GM20431 (cell line): ENCODE measurements around the gene CEP97.
"Not testable (repeated sequence)": the region's sequence is repeated elsewhere in the genome, so short reads cannot be mapped to it uniquely, and the experiment has no call there.

Experiments used
- in situ Hi-C: fragments of 300-500 bp; cut with MseI, MboI; formaldehyde crosslinking; loops from one replicate; pipeline ENCODE4 v1.15.0; 2020; ENCODE audit warnings: low sequenced_read_pairs; ENCODE audit not compliant: unreplicated experiment

Gene CEP97

GRCh38 chr3:101701696-101702634 is 22.4 kb upstream of the CEP97 start:
- in situ Hi-C loops, result no loop called here

DNA sequence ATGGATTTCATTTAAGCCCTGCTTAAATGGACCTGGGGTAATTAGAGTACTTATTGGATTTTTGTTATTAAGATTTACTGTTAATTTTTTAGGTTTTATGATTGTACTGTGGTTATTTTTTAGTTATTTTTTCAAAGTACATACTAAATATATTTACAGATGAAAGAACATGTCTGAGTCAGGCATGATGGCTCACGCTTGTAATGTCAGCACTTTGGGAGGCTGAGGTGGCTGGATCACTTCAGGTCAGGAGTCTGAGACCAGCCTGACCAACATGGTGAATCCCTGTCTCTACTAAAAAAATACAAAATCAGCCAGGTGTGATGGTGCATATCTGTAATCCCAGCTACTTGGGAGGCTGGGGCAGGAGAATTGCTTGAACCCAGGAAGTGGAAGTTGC is 21.7 kb upstream of the CEP97 start:
- in situ Hi-C loops, result no loop called here

DNA sequence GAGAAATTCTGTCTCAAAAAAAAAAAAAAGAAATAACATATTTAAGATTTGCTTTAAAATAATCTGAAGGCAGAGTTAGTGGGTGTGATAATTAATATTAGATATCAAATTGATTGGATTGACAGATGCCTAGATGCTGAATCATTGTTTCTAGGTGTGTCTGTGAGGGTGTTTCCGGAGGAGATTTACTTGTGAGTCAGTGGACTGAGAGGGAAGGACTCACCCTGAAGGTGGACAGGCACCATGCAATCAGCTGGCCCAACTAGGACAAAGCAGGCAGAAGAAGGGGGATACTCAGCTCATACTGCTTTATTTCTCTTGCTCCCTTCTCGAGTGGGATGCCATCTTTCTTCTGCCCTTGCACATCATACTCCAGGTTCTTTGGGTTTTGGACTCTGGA is 21.2 kb upstream of the CEP97 start:
- in situ Hi-C loops, result no loop called here

DNA sequence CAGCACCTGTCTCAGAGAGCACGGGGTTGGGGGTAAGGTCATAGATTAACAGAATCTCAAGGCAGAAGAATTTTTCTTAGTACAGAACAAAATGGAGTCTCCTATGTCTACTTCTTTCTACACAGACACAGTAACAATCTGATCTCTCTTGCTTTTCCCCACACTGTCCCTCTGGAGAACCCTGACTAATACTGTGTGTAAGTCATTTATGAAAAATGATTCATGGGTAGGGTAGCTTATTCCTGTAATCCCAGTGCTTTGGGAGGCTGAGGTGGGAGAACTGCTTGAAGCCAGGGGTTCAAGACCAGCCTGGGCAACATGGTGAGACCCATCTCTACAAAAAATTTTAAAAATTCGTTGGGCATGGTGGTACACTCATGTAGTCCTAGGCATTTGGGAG is 19.8 kb upstream of the CEP97 start:
- in situ Hi-C loops, result not testable (repeated sequence)

GRCh38 chr3:101709126-101709525 is 15.3 kb upstream of the CEP97 start:
- in situ Hi-C loops, result no loop called here

DNA sequence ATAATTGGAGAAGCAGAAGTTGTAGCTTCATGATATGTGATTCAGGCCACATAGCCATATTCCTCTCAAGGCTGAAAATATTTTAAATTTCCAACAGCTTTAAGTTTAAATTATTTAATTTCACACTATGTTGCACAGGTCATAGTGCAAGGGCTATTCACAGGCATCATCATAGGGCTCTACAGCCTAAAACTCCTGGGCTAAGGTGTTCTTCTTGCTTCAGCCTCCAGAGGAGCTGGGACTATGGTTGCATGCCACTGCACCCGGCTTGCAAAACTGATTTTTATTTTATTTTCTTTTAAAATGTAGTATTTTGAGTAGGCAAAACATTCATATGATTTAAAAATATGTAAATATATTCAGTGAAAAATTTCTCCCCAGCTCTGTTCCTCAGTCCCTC is 6.0 kb upstream of the CEP97 start:
- in situ Hi-C loops, result no loop called here

GRCh38 chr3:101719604-101720185 is 4.7 kb upstream of the CEP97 start:
- in situ Hi-C loops, result no loop called here

DNA sequence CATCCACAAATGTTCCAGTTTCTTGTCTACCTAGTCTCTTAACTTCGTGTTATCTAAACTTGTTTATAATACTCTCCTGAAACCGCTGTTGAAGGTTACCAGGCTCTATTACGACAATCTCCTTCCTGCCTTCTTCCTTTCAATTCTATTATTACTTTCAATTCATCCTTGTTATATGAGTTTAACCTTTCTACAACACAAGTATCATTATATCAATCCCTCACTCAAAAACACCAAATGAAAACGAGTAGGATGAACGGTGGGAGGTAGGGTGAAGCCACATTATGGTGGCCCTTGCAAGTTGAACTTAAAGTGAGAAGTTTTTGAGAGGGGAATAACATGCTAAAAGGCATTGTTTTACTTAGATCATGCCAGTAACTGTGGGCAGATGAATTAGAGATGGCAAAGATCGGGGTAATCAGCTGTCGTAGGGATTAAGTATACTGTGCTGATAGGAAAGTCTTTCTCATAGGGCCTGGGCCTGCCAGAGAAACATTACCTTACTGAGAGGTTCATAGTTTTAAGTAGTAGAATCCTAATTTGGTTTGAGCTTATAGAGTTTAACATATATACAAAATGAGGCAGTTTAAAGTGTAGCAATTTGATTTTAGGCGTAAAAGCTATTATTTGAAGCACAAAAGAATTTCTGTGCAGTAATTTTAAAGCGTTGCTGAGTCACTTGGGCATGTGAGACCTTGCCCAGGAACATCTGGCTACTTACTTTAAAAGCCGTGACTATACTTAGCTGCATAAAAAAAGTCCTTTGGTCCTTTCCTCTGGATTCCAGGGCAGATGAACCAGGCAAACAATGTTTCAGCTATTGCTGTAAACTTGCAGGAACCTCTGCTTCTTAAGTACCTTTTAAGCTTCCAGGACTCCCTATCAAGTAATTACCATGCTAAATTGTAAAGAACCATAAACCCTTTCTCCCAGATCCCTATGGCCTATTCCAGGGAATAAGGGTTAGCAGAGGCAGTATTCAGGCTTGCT is 3.3 kb upstream of the CEP97 start:
- in situ Hi-C loops, result no loop called here

- in situ Hi-C loops, result no loop called here
Observed at GRCh38 chr3:101722394-101723173, 1.8 kb upstream of the CEP97 start.

DNA sequence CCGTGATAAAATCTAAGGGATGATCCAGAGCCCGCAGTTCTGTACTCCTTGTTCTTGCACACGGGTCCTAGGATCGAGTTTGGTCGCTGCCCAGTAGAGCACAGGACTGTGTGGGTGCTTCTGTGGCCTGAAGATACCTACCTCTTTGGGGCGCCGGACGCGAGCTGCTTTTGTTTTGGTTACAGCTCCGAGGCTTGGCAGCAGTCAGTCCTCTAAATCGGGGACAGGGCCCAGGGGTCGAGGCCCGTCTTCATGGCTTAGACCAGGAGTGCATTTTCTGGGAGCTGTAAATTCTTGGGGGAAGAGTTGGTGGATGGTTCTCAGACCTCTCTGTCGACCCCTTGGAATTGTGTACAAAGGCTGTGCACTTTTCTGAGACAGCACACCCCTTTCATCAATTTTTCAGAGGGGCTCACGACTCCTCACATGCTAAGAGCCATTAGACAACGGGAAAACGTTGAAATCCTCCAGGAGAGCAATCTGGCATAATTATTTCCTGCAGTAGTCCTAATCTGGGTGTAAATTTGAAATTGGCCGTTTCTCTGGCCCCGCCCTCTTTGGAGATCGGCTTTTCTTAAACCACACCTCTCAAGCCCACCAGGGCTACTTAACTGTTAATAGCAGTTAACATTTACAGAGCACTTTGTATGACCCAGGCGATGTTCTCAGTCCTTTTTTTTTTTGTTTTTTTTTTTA is 928 bp downstream of the CEP97 start:
- in situ Hi-C loops, result no loop called here

DNA sequence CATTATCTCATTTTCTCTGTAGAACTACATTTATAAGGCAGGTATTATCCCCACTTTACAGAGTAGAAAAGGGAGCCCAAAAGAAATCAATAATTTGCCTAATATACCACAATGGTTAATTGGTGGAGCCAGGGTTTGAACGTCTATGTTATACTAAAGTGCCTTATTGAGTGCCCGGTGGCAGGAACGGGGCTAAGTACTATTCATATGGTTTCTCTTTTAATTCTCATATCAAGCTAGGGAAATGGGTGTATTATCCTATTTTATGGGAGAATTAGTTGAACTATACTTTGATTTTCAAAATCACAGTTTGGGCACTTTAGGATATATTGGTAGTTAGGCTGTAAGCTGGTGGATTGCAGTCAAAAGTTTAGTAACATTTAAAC is 1.5 kb downstream of the CEP97 start:
- in situ Hi-C loops, result no loop called here

- in situ Hi-C loops, result no loop called here
Observed at GRCh38 chr3:101729586-101729985, 5.2 kb downstream of the CEP97 start.

DNA sequence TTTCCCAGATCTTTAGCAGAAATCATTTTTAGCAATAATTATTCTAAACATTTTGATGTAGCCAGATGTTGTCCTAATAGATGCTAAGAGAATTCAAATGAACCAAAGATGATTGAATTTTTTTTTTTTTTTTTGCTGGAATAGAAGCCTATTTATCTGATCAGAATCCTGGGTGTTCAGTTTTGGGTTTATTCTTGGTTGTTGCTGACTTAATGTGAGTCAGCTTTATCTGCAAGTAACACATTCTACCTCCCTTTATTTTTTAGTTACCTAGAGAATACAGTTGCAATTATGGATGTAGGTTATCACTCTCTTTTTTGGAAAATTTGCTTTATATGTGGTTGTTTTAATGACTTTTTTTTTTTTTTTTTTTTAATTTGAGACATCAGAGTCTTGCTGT is 6.4 kb downstream of the CEP97 start:
- in situ Hi-C loops, result no loop called here

DNA sequence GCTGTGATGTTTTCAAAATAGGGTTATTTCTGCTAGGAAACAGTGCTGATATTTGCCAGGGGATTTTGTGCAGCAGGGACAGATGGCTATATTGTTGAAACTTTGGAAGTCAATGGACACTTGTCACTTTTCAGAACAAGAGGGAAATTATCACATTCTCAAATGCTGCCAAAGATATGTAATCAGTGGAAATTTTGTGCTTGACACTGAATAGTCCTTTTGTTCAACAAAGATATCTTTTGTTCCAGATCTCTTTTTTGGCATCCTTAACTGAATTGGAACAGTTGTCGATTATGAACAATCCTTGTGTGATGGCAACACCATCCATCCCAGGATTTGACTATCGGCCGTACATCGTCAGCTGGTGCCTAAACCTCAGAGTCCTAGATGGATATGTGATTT is 7.8 kb downstream of the CEP97 start:
- in situ Hi-C loops, result no loop called here

GRCh38 chr3:101735833-101736232 is 11.4 kb downstream of the CEP97 start:
- in situ Hi-C loops, result no loop called here

GRCh38 chr3:101741914-101742313 is 17.5 kb downstream of the CEP97 start:
- in situ Hi-C loops, result not testable (repeated sequence)

GRCh38 chr3:101744811-101745210 is 20.4 kb downstream of the CEP97 start:
- in situ Hi-C loops, result no loop called here

DNA sequence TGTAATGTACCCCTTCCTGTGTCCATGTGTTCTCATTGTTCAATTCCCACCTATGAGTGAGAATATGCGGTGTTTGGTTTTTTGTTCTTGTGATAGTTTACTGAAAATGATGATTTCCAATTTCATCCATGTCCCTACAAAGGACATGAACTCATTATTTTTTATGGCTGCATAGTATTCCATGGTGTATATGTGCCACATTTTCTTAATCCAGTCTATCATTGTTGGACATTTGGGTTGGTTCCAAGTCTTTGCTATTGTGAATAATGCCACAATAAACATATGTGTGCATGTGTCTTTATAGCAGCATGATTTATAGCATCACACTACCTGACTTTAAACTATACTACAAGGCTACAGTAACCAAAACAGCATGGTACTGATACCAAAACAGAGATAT is 21.5 kb downstream of the CEP97 start:
- in situ Hi-C loops, result not testable (repeated sequence)
